Measurements from ENCODE around the gene TRPV3. TPM values are rescaled to one million over a fixed set of nuclear protein-coding genes. Genes with fewer than 3 reads are reported as not detected.

TRPV3 gene
- total and polyA plus RNA-seq, 2 donors (not counting 3 experiments of a cell fraction or from before 2014, with no cell fraction given) = 0.01 TPM; not detected in 1

DNA sequence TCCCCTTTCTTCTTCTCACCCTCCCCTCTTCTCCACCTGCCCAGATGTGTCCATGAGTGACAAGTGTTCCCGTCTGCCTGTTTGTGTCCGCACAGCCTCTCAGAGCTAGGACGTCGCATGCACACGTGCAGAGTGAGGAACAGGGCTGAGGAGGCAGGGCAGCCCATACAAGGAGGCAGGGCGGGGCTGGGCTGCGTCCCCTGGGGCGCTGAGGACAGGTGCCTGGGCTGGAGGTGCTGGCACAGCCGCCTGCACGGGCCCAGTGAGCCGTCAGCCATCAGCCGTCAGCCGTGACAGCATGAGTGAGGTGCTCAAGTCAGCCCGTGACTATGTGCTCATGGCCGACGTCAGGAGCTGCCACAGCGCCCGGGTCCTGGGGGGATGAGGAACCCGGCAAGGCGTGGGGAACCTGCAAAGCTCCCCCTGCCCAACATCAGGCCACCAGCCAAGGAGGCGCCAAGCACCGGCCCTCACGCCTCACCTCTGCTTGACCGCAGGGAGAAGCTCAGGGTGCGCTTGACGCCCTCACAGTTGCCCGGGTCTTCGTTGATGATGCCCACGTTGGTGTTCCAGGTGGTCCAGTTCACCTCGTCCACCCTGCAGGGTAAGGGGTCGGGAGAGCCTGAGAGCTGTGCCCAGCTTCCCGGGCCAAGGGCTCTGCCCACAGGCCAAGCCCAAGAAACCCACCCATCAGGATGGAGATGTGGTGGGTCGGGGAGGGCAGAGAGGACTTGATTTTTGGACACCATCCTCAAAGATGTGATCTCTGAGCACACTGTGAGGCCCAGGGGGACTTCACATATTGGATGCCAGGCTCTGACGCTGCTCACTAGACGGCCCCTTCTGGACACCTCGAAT, 13.7 kb upstream of the TRPV3 start:
- no peak overlapping the region for H3K4me3 ChIP-seq (replicated peaks in 1 of 3; ENCODE audit: insufficient read depth in 1 of 3, low read depth in 1 of 3, low read length in 3 of 3)
- H3K27ac ChIP-seq (ENCODE audit: insufficient read depth, low read depth, low read length) = no peak overlapping the region
- no TSS peak for BruUV-seq (replicated peaks)
- no peaks in the 10 kb centered on the region for H3K9me3 ChIP-seq (replicated peaks; ENCODE audit: control insufficient read depth, insufficient read depth, low read length)
- ChIA-PET POLR2A (no interaction called here), CTCF (no interaction called here)
- H3K9me1 ChIP-seq (replicated peaks; ENCODE audit: control insufficient read depth, extremely low read depth, insufficient read depth, low read length) = no peaks in the 10 kb centered on the region
- H3K79me2 ChIP-seq (ENCODE audit: control insufficient read depth, insufficient read depth, low read length) = no peaks in the 10 kb centered on the region
- H3K4me2 ChIP-seq (ENCODE audit: insufficient read depth, low read length) = no peak overlapping the region
- no peaks in the 10 kb centered on the region for H3K4me1 ChIP-seq (ENCODE audit: control insufficient read depth, extremely low read depth, insufficient read depth, low read length)
- no peaks in the 10 kb centered on the region for H4K20me1 ChIP-seq (replicated peaks; ENCODE audit: control insufficient read depth, extremely low read depth, insufficient read depth, low read length)
- peaks cover 0 to 1% of the 10 kb centered on the region in 2 experiments for H3K36me3 ChIP-seq (ENCODE audit: control insufficient read depth in 2 of 2, extremely low read depth in 1 of 2, insufficient read depth in 2 of 2, low read length in 2 of 2)
- no peak overlapping the region for H2AFZ ChIP-seq (ENCODE audit: low read depth, low read length)
- intact Hi-C loops (cut with micrococcal nuclease) (no loop called here), dilution Hi-C loops (cut with MboI; ENCODE audit: extremely low pct_ligation_motif_present, low sequenced_read_pairs) (no loop called here)
- DNase-seq (ENCODE audit: low read depth, low spot score) = no peak
- TF ChIP-seq FOS (IDR thresholded peaks at IDR 0.05; ENCODE audit: borderline replicate concordance, insufficient read depth, low read length) (no peak), EZH2 (IDR thresholded peaks at IDR 0.05; ENCODE audit: borderline replicate concordance, low read depth, low read length, severe bottlenecking) (no peak), GATA2 (IDR thresholded peaks at IDR 0.05; ENCODE audit: insufficient read depth, insufficient read length, low read depth, low read length) (no peak), MYC (IDR thresholded peaks at IDR 0.05; ENCODE audit: low read depth, low read length) (no peak), JUN (IDR thresholded peaks at IDR 0.05; ENCODE audit: borderline replicate concordance, insufficient read depth, insufficient read length, low read depth) (no peak), POLR2AphosphoS5 (IDR thresholded peaks at IDR 0.05; ENCODE audit: insufficient read depth, low read depth, low read length) (no peak), POLR2A (IDR thresholded peaks at IDR 0.05; ENCODE audit: low read depth, low read length) (no peak)
- TF ChIP-seq, protein P1, sequence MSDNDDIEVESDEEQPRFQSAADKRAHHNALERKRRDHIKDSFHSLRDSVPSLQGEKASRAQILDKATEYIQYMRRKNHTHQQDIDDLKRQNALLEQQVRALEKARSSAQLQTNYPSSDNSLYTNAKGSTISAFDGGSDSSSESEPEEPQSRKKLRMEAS (IDR thresholded peaks at IDR 0.05; ENCODE audit: insufficient read depth, insufficient read length) = no peak
- TF ChIP-seq, protein P2, sequence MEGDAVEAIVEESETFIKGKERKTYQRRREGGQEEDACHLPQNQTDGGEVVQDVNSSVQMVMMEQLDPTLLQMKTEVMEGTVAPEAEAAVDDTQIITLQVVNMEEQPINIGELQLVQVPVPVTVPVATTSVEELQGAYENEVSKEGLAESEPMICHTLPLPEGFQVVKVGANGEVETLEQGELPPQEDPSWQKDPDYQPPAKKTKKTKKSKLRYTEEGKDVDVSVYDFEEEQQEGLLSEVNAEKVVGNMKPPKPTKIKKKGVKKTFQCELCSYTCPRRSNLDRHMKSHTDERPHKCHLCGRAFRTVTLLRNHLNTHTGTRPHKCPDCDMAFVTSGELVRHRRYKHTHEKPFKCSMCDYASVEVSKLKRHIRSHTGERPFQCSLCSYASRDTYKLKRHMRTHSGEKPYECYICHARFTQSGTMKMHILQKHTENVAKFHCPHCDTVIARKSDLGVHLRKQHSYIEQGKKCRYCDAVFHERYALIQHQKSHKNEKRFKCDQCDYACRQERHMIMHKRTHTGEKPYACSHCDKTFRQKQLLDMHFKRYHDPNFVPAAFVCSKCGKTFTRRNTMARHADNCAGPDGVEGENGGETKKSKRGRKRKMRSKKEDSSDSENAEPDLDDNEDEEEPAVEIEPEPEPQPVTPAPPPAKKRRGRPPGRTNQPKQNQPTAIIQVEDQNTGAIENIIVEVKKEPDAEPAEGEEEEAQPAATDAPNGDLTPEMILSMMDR (IDR thresholded peaks at IDR 0.05; ENCODE audit: extremely low read depth in 1 of 2, insufficient read depth in 1 of 2, low read depth in 1 of 2, low read length in 2 of 2) = no peak
- H3K9ac ChIP-seq (replicated peaks; ENCODE audit: extremely low read depth, insufficient read depth, low read length) = no peak overlapping the region
- H3K27me3 ChIP-seq (ENCODE audit: control insufficient read depth in 2 of 2, insufficient read depth in 2 of 2, low read length in 2 of 2) = no peaks in the 10 kb centered on the region
- no peak for FAIRE-seq

All from endothelial cell of umbilical vein (primary cell).